B cell (primary cell): ENCODE measurements around the gene PPP1R14C. TPM values are rescaled to one million over a fixed set of nuclear protein-coding genes. Genes with fewer than 3 reads are reported as not detected.

ENCODE experiments used
- ATAC-seq: fragments of 200-7000 bp; cut with Tn5 transposase; one replicate; pipeline ENCODE4 v1.10.0; 2021; ENCODE audit warnings: low read depth, mild to moderate bottlenecking, moderate number of reproducible peaks, moderate library complexity
- CTCF ChIA-PET: fragments of 350-600 bp; sonication (Branson Sonifier 250); formaldehyde crosslinking; loops from one replicate; lab custom pipeline; 2021; ENCODE audit warnings: antibody characterized with exemption, inconsistent platforms; lab: Charles Lee
- POLR2A ChIA-PET: fragments of 350-600 bp; sonication (Branson Sonifier 250); formaldehyde crosslinking; loops from one replicate; lab custom pipeline; 2021; ENCODE audit warnings: antibody characterized with exemption; lab: Charles Lee
- DNase-seq: peaks from one replicate; pipeline ENCODE4 v3.0.0; 2013
- H2AFZ ChIP-seq: 2 replicates; pipeline ENCODE4 v1.6.1; 2012; ENCODE audit warnings: mild to moderate bottlenecking, low read depth, low read length; ENCODE audit not compliant: insufficient read depth, poor library complexity, severe bottlenecking
- H3K27ac ChIP-seq, 2 donors: 1 replicate in 1 of 2; 2 replicates in 1 of 2; pipeline ENCODE4 v1.5.1; 2012 to 2013; ENCODE audit warnings: low read length in 2 of 2, mild to moderate bottlenecking in 2 of 2, moderate library complexity in 1 of 2
- H3K27me3 ChIP-seq, 4 experiments: fragments of 200-600 bp in 1 of 4; sonication (generic) in 1 of 4; replicated peaks in 1 of 4; 1 replicate in 2 of 4; 2 replicates in 2 of 4; pipeline versions ENCODE4 v1.6.1 to v1.7.0; 2013 to 2016; ENCODE audit warnings: low read length in 3 of 4, mild to moderate bottlenecking in 2 of 4, mixed read lengths in 1 of 4, moderate library complexity in 1 of 4; ENCODE audit not compliant: insufficient read depth in 4 of 4, control insufficient read depth in 3 of 4; ENCODE audit errors: control extremely low read depth in 1 of 4
- H3K36me3 ChIP-seq, 2 experiments: replicated peaks in 1 of 2; 1 replicate in 1 of 2; 2 replicates in 1 of 2; pipeline versions ENCODE4 v1.6.1 to v1.7.1; 2013; ENCODE audit warnings: low read length in 1 of 2; ENCODE audit not compliant: insufficient read depth in 2 of 2, control insufficient read depth in 1 of 2; ENCODE audit errors: control extremely low read depth in 1 of 2, extremely low read depth in 1 of 2
- H3K4me1 ChIP-seq, 2 donors: fragments of 200-600 bp in 1 of 2; sonication (generic) in 1 of 2; 1 replicate in 1 of 2; 2 replicates in 1 of 2; pipeline versions ENCODE4 v1.5.1 to v1.6.1; 2013 to 2017; ENCODE audit warnings: low read length in 2 of 2; ENCODE audit not compliant: control insufficient read depth in 2 of 2, insufficient read depth in 2 of 2
- H3K4me2 ChIP-seq: replicated peaks from 2 replicates; pipeline ENCODE3; 2012; ENCODE audit warnings: mild to moderate bottlenecking, low read depth, low read length; ENCODE audit not compliant: poor library complexity, severe bottlenecking
- H3K4me3 ChIP-seq, 5 experiments: fragments of 200-600 bp in 1 of 5; sonication (generic) in 1 of 5; 1 replicate in 3 of 5; 2 replicates in 2 of 5; pipeline versions ENCODE4 v1.5.1 to v1.7.0; 2011 to 2016; ENCODE audit warnings: low read length in 4 of 5, mild to moderate bottlenecking in 4 of 5, low read depth in 2 of 5, control low read depth in 1 of 5, moderate library complexity in 1 of 5; ENCODE audit not compliant: insufficient read depth in 1 of 5; ENCODE audit errors: control extremely low read depth in 1 of 5, extremely low read depth in 1 of 5
- H3K79me2 ChIP-seq: fragments of 200-600 bp; sonication (generic); one replicate; pipeline ENCODE4 v1.6.0; 2016; ENCODE audit warnings: low read length; ENCODE audit not compliant: control insufficient read depth, insufficient read depth
- H3K9ac ChIP-seq: fragments of 200-600 bp; sonication (generic); 2 replicates; pipeline ENCODE4 v1.6.1; 2017; ENCODE audit warnings: mild to moderate bottlenecking, low read length, moderate library complexity
- H3K9me3 ChIP-seq, 3 donors: one replicate each; pipeline versions ENCODE4 v1.6.1 to v1.7.1; 2013; ENCODE audit warnings: low read length in 2 of 3; ENCODE audit not compliant: control insufficient read depth in 2 of 3, insufficient read depth in 1 of 3; ENCODE audit errors: control extremely low read depth in 1 of 3
- H4K20me1 ChIP-seq: 2 replicates; pipeline ENCODE4 v1.6.0; 2012; ENCODE audit warnings: mild to moderate bottlenecking, low read length; ENCODE audit not compliant: insufficient read depth, control insufficient read depth, poor library complexity, severe bottlenecking
- H3K27ac Mint-ChIP-seq: one replicate; pipeline ENCODE4 v1.8.0; 2021; ENCODE audit warnings: mixed read lengths
- H3K27me3 Mint-ChIP-seq: one replicate; pipeline ENCODE4 v1.8.0; 2021; ENCODE audit warnings: mixed read lengths
- H3K4me1 Mint-ChIP-seq: one replicate; pipeline ENCODE4 v1.8.0; 2021; ENCODE audit warnings: mixed read lengths
- H3K4me3 Mint-ChIP-seq: one replicate; pipeline ENCODE4 v1.8.0; 2021; ENCODE audit warnings: mixed read lengths
- H3K9me3 Mint-ChIP-seq: one replicate; pipeline ENCODE4 v1.8.0; 2022; ENCODE audit warnings: mixed read lengths; ENCODE audit not compliant: insufficient read depth
- EZH2 ChIP-seq: IDR thresholded peaks from 2 replicates; pipeline ENCODE4 v1.6.1; 2012; ENCODE audit warnings: borderline replicate concordance, low read depth, mild to moderate bottlenecking, moderate library complexity, low read length; ENCODE audit not compliant: insufficient read depth, poor library complexity, severe bottlenecking
- WGBS: methylation state at CpG from one replicate; pipeline ENCODE4 v1.1.5; 2013; ENCODE audit warnings: missing lambda C conversion rate; ENCODE audit not compliant: insufficient coverage; 5-methylcytosine and 5-hydroxymethylcytosine counted together
- intact Hi-C: fragments of 100-400 bp; cut with micrococcal nuclease; formaldehyde crosslinking; loops from one replicate; pipeline ENCODE4 v1.10.0; 2022
- polyA plus RNA-seq: library from polyadenylated mRNA; depleted of rRNA; stranded (reverse); fragments of >200 nt; gene quantifications from 2 replicates; pipeline ENCODE4 v1.2.3, GENCODE V29; 2012
- total RNA-seq, 2 donors: library from RNA; stranded (reverse); fragments of 120-200 nt in 1 of 2; gene quantifications; 1 replicate in 1 of 2; 2 replicates in 1 of 2; pipeline versions ENCODE4 v1.2.3 to v1.2.4, GENCODE V29; 2013 to 2022
- TF ChIP-seq, protein P1 (sequence below): fragments of 200-600 bp; IDR thresholded peaks from one replicate; pipeline ENCODE4 v1.8.0; 2022; ENCODE audit warnings: antibody characterized with exemption, mild to moderate bottlenecking

The PPP1R14C gene
- total and polyA plus RNA-seq, 2 donors (not counting 1 experiment from before 2014, with no cell fraction given): not detected

- Histone ChIP-seq H3K36me3 (no peaks in the 10 kb centered on the region), H3K27ac (no peak overlapping the region), H3K27me3 (peaks cover 0 to 34% (median 5%) of the 10 kb centered on the region in 4 experiments), H3K9me3 (no peaks in the 10 kb centered on the region), H3K4me3 (no peak overlapping the region), H3K79me2 (no peaks in the 10 kb centered on the region), H2AFZ (no peak overlapping the region), H3K4me1 (no peaks in the 10 kb centered on the region), H4K20me1 (no peaks in the 10 kb centered on the region), H3K4me2 (no peak overlapping the region), H3K9ac (no peak overlapping the region)
- Mint-ChIP-seq H3K9me3 (no peaks in the 10 kb centered on the region), H3K4me3 (no peak overlapping the region), H3K4me1 (peaks cover 4% of the 10 kb centered on the region), H3K27me3 (peaks cover 51% of the 10 kb centered on the region), H3K27ac (no peak overlapping the region)
- DNase-seq: no peak
- ChIA-PET CTCF (no interaction called here), POLR2A (no interaction called here)
- intact Hi-C loops: no loop called here
- no peak for ATAC-seq
- TF ChIP-seq, protein P1, sequence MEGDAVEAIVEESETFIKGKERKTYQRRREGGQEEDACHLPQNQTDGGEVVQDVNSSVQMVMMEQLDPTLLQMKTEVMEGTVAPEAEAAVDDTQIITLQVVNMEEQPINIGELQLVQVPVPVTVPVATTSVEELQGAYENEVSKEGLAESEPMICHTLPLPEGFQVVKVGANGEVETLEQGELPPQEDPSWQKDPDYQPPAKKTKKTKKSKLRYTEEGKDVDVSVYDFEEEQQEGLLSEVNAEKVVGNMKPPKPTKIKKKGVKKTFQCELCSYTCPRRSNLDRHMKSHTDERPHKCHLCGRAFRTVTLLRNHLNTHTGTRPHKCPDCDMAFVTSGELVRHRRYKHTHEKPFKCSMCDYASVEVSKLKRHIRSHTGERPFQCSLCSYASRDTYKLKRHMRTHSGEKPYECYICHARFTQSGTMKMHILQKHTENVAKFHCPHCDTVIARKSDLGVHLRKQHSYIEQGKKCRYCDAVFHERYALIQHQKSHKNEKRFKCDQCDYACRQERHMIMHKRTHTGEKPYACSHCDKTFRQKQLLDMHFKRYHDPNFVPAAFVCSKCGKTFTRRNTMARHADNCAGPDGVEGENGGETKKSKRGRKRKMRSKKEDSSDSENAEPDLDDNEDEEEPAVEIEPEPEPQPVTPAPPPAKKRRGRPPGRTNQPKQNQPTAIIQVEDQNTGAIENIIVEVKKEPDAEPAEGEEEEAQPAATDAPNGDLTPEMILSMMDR: no peak
- no peak for TF ChIP-seq EZH2
- WGBS: 91% methylated on average over 7 of the region's 10 CpGs
These were observed 134.3 kb downstream of the PPP1R14C start for GRCh38 chr6:150276937-150277742.

- Histone ChIP-seq H2AFZ (no peak overlapping the region), H3K4me3 (no peak overlapping the region), H3K27ac (no peak overlapping the region), H3K36me3 (no peaks in the 10 kb centered on the region), H4K20me1 (no peaks in the 10 kb centered on the region), H3K27me3 (peaks cover 0 to 44% (median 10%) of the 10 kb centered on the region in 4 experiments), H3K9ac (no peak overlapping the region), H3K9me3 (no peaks in the 10 kb centered on the region), H3K4me1 (no peaks in the 10 kb centered on the region), H3K79me2 (no peaks in the 10 kb centered on the region), H3K4me2 (no peak overlapping the region)
- peaks cover 53% of the 10 kb centered on the region for H3K27me3 Mint-ChIP-seq
- ChIA-PET CTCF (no interaction called here), POLR2A (no interaction called here)
- no CpG with 5 or more reads among the region's 1 CpG for WGBS
- H3K27ac Mint-ChIP-seq: no peak overlapping the region
- no peak for TF ChIP-seq EZH2
- TF ChIP-seq, protein P1: no peak
- no peaks in the 10 kb centered on the region for H3K4me1 Mint-ChIP-seq
- H3K4me3 Mint-ChIP-seq: no peak overlapping the region
- DNase-seq (no peak), ATAC-seq (no peak)
- intact Hi-C loops: no loop called here
- no peaks in the 10 kb centered on the region for H3K9me3 Mint-ChIP-seq
These were observed 136.7 kb downstream of the PPP1R14C start for GRCh38 chr6:150279533-150279932.
